Esophagus muscularis mucosa (tissue), 3 donors: ENCODE data around the gene DOCK4.

Experiments used
- EP300 ChIP-seq: sonication (generic); formaldehyde crosslinking; IDR thresholded peaks from one replicate; pipeline ENCODE4 v1.6.1; 2017; ENCODE audit warnings: antibody characterized with exemption
- TF ChIP-seq, protein P1 (sequence below), 3 experiments: fragments of 200-600 bp in 2 of 3; fragments of 450-650 bp in 1 of 3; sonication (generic) in 2 of 3; IDR thresholded peaks; one replicate each; pipeline ENCODE4 v1.5.1; 2017 to 2019; ENCODE audit warnings: antibody characterized with exemption in 3 of 3, mild to moderate bottlenecking in 2 of 3, moderate library complexity in 1 of 3

DNA sequence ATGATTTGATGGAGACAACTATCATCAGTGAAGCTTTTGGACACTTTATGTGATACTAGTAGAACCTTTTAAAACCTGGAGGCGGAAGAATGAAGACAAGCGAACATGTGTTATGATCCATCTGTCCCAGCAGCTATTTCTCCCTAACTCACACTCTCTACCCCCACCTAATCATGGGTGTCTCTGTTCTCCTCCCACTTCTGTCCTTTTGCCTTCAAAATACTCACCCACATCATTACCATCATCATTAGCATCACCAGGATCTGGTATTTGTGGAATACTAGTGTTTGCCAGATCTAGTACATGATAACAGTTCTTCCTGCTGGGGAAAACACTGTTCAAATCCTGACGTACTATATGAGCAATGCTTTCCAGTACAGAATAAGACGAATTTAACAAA lies 287.7 kb downstream of the DOCK4 start:
- no peak for TF ChIP-seq EP300
- TF ChIP-seq, protein P1, sequence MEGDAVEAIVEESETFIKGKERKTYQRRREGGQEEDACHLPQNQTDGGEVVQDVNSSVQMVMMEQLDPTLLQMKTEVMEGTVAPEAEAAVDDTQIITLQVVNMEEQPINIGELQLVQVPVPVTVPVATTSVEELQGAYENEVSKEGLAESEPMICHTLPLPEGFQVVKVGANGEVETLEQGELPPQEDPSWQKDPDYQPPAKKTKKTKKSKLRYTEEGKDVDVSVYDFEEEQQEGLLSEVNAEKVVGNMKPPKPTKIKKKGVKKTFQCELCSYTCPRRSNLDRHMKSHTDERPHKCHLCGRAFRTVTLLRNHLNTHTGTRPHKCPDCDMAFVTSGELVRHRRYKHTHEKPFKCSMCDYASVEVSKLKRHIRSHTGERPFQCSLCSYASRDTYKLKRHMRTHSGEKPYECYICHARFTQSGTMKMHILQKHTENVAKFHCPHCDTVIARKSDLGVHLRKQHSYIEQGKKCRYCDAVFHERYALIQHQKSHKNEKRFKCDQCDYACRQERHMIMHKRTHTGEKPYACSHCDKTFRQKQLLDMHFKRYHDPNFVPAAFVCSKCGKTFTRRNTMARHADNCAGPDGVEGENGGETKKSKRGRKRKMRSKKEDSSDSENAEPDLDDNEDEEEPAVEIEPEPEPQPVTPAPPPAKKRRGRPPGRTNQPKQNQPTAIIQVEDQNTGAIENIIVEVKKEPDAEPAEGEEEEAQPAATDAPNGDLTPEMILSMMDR (IDR thresholded peaks at IDR 0.05) = no peak
